Lower leg skin (tissue), 3 donors: Measurements from ENCODE around the gene SORD.

Source experiments
- CTCF ChIP-seq, 3 donors: fragments of 450-650 bp; IDR thresholded peaks; one replicate each; pipeline ENCODE4 v1.5.1; 2016; ENCODE audit warnings: antibody characterized with exemption in 3 of 3, mild to moderate bottlenecking in 3 of 3, moderate library complexity in 2 of 3
- POLR2A ChIP-seq, 2 donors: fragments of 450-650 bp; IDR thresholded peaks; one replicate each; pipeline ENCODE4 v1.6.1; 2016 to 2017; ENCODE audit warnings: antibody characterized with exemption in 2 of 2, mild to moderate bottlenecking in 1 of 2, moderate library complexity in 1 of 2

- TF ChIP-seq CTCF (IDR thresholded peaks at IDR 0.05) (no peak), POLR2A (IDR thresholded peaks at IDR 0.05) (no peak)
These were observed 93.0 kb downstream of the SORD start for GRCh38 chr15:45116006-45116481.
